Pancreas (tissue), 10 donors: ENCODE measurements around the gene DENND1A. TPM values are rescaled to one million over a fixed set of nuclear protein-coding genes. Genes with fewer than 3 reads are reported as not detected.
"Not testable (repeated sequence)": the region's sequence is repeated elsewhere in the genome, so short reads cannot be mapped to it uniquely, and the experiment has no call there.

Experiments used
- ATAC-seq, 4 donors: fragments of 200-7000 bp; cut with Tn5 transposase; one replicate each; pipeline versions ENCODE4 v1.8.0 to v1.9.1; 2020; ENCODE audit warnings: mild to moderate bottlenecking in 4 of 4, moderate library complexity in 4 of 4
- DNase-seq, 6 donors: peaks; one replicate each; pipeline ENCODE4 v3.0.0-alpha.2; 2020
- FAIRE-seq: peaks from 2 replicates; lab custom pipeline; 2012; peaks lifted over from hg19 to GRCh38; lab: Jason Lieb, UNC
- H3K27ac ChIP-seq, 4 donors: fragments of 200-600 bp; sonication (generic); 1 replicate in 3 of 4; 2 replicates in 1 of 4; pipeline versions ENCODE4 v1.5.0 to v1.8.0; 2020
- H3K27me3 ChIP-seq, 4 donors: fragments of 200-600 bp; one replicate each; pipeline ENCODE4 v1.8.0; 2021
- H3K36me3 ChIP-seq, 3 donors: fragments of 200-600 bp; sonication (generic) in 1 of 3; one replicate each; pipeline versions ENCODE4 v1.5.0 to v1.8.0; 2020 to 2021
- H3K4me1 ChIP-seq, 3 donors: fragments of 200-600 bp; one replicate each; pipeline ENCODE4 v1.8.0; 2021
- H3K4me3 ChIP-seq, 4 donors: fragments of 200-600 bp; sonication (generic) in 2 of 4; one replicate each; pipeline versions ENCODE4 v1.5.0 to v1.8.0; 2020 to 2021
- H3K9me3 ChIP-seq, 4 donors: fragments of 200-600 bp; one replicate each; pipeline ENCODE4 v1.8.0; 2021
- CTCF ChIP-seq, 4 donors: fragments of 200-600 bp; sonication (generic) in 3 of 4; IDR thresholded peaks; one replicate each; pipeline versions ENCODE4 v1.5.0 to v1.8.0; 2021; ENCODE audit warnings: antibody characterized with exemption in 4 of 4
- WGBS, 2 donors: extraction: QIAGEN DNeasy Blood & Tissue Kit; methylation state at CpG; one replicate each; pipeline ENCODE4 v1.1.7; 2013; 5-methylcytosine and 5-hydroxymethylcytosine counted together
- intact Hi-C, 3 donors: fragments of 100-400 bp; cut with DNase I; formaldehyde crosslinking; loops; one replicate each; pipeline versions ENCODE4 v1.11.1 to v1.14.2; 2022
- polyA plus RNA-seq, 2 donors: library from polyadenylated mRNA; stranded (reverse); fragments of 200-250 nt; gene quantifications; one replicate each; pipeline ENCODE4 v1.2.3, GENCODE V29; 2013
- total RNA-seq, 6 donors: library from RNA; stranded (reverse); fragmentation: NEBNext Ultra II Directional in 4 of 6; extraction: Animal tissue kit (Norgen Biotek cat#: 25700) in 4 of 6; gene quantifications; one replicate each; pipeline versions ENCODE4 v1.2.1 to v1.2.4, GENCODE V29; 2021 to 2023
- donor health status: healthy with polysubstance abuse.
- donor health status: DM: no; HTN: no; CAD: no; lungs with moderate emphysema.
- donor health status: DM: no; HTN: no; CAD: no.
- donor health status: control.
- donor health status: control.
- donor health status: Bipolar disorder and iron deficiency.
- donor health status: DM: yes; HTN: yes; CAD: no.
- donor health status: DM: no; HTN: no; CAD: no.
- donor health status: DM: no; HTN: no; CAD: no.
- donor health status: DM: yes; HTN: yes; CAD: no.

DENND1A gene
- total and polyA plus RNA-seq, 8 donors: 4.5 to 8.3 (median 5.6) TPM

DNA sequence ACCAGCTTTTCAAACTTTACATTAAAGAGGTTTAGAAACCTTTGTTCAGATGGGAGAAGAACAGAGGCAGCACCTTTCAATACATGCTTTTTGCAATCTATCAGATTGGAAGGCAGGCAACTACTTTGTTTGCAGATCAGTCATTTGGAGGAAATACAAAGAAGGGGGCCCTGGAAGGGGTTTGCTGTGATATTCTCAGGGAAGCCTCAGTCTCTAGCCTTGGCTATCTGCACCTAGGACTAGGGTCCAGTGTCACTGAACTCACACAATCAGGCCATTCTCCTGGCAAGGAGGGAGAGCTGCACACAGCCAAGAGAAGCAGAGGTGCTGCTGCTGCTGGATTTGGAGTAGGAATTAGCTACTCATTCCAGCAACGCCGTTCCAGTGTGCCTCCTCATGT, 494.5 kb downstream of the DENND1A start:
- TF ChIP-seq CTCF (IDR thresholded peaks at IDR 0.05): no peak
- no peak for DNase-seq
- Histone ChIP-seq H3K4me1 (no peaks in the 10 kb centered on the region), H3K4me3 (no peak overlapping the region), H3K27me3 (no peaks in the 10 kb centered on the region), H3K27ac (no peak overlapping the region), H3K9me3 (no peaks in the 10 kb centered on the region), H3K36me3 (no peaks in the 10 kb centered on the region)
- ATAC-seq: no peak
- no peak for FAIRE-seq
- intact Hi-C loops: no loop called here
- 72 to 87% methylated on average over 2 of the region's 2 CpGs for WGBS, 2 donors

DNA sequence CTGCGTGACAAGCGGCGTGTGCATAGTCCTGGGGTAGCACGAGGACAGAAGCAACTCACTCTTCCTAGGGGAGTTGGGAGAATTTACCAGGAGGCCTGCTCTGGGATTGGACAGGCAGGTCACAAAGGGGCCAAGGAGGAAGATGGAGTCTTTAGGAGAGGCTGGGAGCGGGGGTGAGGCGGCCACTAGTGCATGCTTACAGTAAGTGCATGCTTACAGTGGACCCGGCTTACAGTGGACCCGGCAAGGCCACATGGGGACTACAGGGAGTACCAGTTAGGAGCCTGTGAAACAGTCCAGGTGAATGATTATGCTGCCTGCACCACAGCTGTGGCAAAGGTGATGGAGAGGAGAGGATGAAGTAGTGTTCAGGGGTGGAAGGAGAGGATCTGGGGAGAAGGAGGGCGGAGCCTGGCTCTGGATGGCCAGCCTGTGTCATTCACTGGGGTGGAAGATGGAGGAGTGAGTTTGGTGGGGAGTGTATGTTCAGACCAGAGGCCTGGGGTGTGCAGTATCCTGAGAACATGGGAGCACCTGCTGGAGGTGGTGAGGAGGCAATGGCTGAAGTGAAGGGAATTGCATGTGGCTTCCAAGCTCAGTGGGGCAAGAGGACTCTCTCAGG, 495.2 kb downstream of the DENND1A start:
- H3K4me1 ChIP-seq: no peaks in the 10 kb centered on the region
- FAIRE-seq (no peak), DNase-seq (peak in 1 of 6 donors; percentile 29), ATAC-seq (no peak)
- H3K4me3 ChIP-seq: no peak overlapping the region
- no peaks in the 10 kb centered on the region for H3K9me3 ChIP-seq
- no peak overlapping the region for H3K27ac ChIP-seq
- 92 to 95% methylated on average over 9 of the region's 9 CpGs for WGBS, 2 donors
- intact Hi-C loops: no loop called here
- no peak for TF ChIP-seq CTCF (IDR thresholded peaks at IDR 0.05)
- H3K27me3 ChIP-seq: no peaks in the 10 kb centered on the region
- H3K36me3 ChIP-seq: no peaks in the 10 kb centered on the region

DNA sequence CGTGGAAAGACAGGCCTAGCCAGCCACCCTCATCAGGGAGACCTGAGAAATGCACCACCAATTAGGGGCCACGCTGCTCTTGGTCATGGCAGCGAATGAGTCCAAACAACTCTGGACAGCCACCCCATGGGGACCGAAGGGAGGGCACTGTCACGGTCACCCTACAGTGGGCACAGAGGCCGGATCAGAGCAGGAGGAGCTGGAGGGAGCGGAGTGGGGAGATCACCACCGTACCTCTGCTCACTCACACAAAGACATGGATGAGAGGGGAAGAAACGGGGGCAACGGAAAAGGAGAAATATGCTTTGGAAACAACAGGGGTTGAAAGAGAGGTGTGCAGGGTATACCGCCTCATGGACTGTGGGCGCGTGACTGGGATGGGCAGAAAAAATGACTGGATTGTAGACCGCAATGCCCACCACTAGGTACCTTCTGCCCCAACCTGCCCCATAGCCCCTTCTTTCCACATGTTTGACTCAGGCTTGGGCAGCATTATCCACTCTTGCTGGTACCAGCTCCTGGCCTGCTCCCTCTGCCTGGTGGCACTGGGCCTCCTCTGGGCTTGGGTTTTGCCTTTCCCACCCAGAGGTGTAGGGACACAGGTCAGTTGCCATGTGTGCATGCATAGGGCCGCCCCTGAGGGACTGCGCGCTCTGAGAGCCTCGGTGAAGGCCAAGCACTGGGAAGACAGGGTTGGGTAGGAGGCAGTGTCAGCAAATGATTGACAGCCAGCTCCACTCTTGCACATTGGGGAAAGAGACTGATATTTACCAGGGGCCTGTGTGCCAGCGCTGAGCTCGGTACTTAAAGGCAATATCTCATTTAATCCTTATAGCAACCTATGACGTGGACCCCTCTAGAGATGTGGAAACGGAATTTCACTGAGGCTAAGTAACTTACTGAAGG, 497.3 kb downstream of the DENND1A start:
- H3K27ac ChIP-seq: no peak overlapping the region
- H3K9me3 ChIP-seq: no peaks in the 10 kb centered on the region
- no peak for TF ChIP-seq CTCF (IDR thresholded peaks at IDR 0.05)
- no peak for ATAC-seq
- no peaks in the 10 kb centered on the region for H3K27me3 ChIP-seq
- FAIRE-seq: no peak
- no peaks in the 10 kb centered on the region for H3K4me1 ChIP-seq
- 94 to 96% methylated on average over 22 of the region's 22 CpGs for WGBS, 2 donors
- intact Hi-C loops: no loop called here
- peak in 1 of 6 donors; percentile 26 for DNase-seq
- H3K36me3 ChIP-seq: no peaks in the 10 kb centered on the region
- no peak overlapping the region for H3K4me3 ChIP-seq

- FAIRE-seq (no peak), ATAC-seq (no peak), DNase-seq (peak in 1 of 6 donors; percentile 11)
- no peak for TF ChIP-seq CTCF (IDR thresholded peaks at IDR 0.05)
- Histone ChIP-seq H3K27me3 (no peaks in the 10 kb centered on the region), H3K36me3 (no peaks in the 10 kb centered on the region), H3K9me3 (no peaks in the 10 kb centered on the region), H3K4me3 (no peak overlapping the region), H3K4me1 (no peaks in the 10 kb centered on the region), H3K27ac (no peak overlapping the region)
- intact Hi-C loops: no loop called here
- 88 to 96% methylated on average over 2 of the region's 2 CpGs for WGBS, 2 donors
Observed at GRCh38 chr9:123431581-123431980, 498.3 kb downstream of the DENND1A start.

DNA sequence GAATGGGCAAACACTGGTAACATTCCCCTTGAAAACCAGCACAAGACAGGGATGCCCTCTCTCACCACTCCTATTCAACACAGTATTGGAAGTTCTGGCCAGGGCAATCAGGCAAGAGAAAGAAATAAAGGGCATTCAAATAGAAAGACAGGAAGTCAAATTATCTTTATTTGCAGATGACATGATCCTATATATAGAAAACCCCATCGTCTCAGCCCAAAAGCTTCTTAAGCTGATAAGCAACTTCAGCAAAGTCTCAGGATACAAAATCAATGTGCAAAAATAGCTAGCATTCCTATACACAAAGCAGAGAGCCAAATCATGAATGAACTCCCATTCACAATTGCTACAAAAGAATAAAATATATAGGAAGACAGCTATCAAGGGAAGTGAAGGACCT, 501.5 kb downstream of the DENND1A start:
- FAIRE-seq, DNase-seq, H3K27me3 ChIP-seq, H3K9me3 ChIP-seq, H3K4me3 ChIP-seq, H3K36me3 ChIP-seq, H3K27ac ChIP-seq, H3K4me1 ChIP-seq, ATAC-seq: not testable (repeated sequence)
- intact Hi-C loops: loop anchor here in 1 of 3 donors (10.0 kb wide), 1 partner anchor 64 kb away; no protein-coding TSS in a partner anchor
- 68 to 86% methylated on average over 1 of the region's 1 CpG for WGBS, 2 donors
